ENCODE data around the gene TBC1D17. TPM values are rescaled to one million over a fixed set of nuclear protein-coding genes. Genes with fewer than 3 reads are reported as not detected.

TBC1D17 gene
- total and polyA plus RNA-seq, 2 of the 13 experiments (the other 11 are each of a cell fraction or from before 2014, with no cell fraction given) = 9.7 to 16.9 TPM

- TF ChIP-seq THAP8 (CRISPR knock-in tag; IDR thresholded peaks at IDR 0.05; ENCODE audit: borderline replicate concordance) (0 out of 2 replicates have a peak, but pooled peaks have one; percentile 46), FUBP1 (CRISPR knock-in tag; IDR thresholded peaks at IDR 0.05; ENCODE audit: borderline replicate concordance) (no peak), ZNF777 (CRISPR knock-in tag; IDR thresholded peaks at IDR 0.05) (peak; percentile 94), MXD3 (CRISPR knock-in tag; IDR thresholded peaks at IDR 0.05) (peak; percentile 86), PRPF4 (IDR thresholded peaks at IDR 0.05; ENCODE audit: low read depth, low read length, poor library complexity, severe bottlenecking) (no peak), HOMEZ (CRISPR knock-in tag; IDR thresholded peaks at IDR 0.05; ENCODE audit: low read depth) (no peak), ZUFSP (CRISPR knock-in tag; IDR thresholded peaks at IDR 0.05; ENCODE audit: borderline replicate concordance) (no peak), ZNF619 (CRISPR knock-in tag; IDR thresholded peaks at IDR 0.05) (no peak), TERF1 (CRISPR knock-in tag; IDR thresholded peaks at IDR 0.05) (no peak), CC2D1A (CRISPR knock-in tag; IDR thresholded peaks at IDR 0.05) (no peak), ARID4A (CRISPR knock-in tag; IDR thresholded peaks at IDR 0.05; ENCODE audit: borderline replicate concordance) (peak; percentile 78; the same call in 1 of the 2 replicates), GFI1 (CRISPR knock-in tag; IDR thresholded peaks at IDR 0.05; ENCODE audit: borderline replicate concordance) (no peak), ZNF550 (CRISPR knock-in tag; IDR thresholded peaks at IDR 0.05; ENCODE audit: borderline replicate concordance) (no peak), ZSCAN29 (CRISPR knock-in tag; conservative IDR thresholded peaks at IDR 0.05) (0 out of 2 replicates have a peak, but pooled peaks have one; percentile 6), SP4 (CRISPR knock-in tag; IDR thresholded peaks at IDR 0.05) (peak; percentile 72)
Measured at GRCh38 chr19:49869484-49870308, 7.8 kb upstream of the TBC1D17 start (continued).
